Measurements from ENCODE around the gene FLNB. TPM values are rescaled to one million over a fixed set of nuclear protein-coding genes. Genes with fewer than 3 reads are reported as not detected.

Gene FLNB
- total and polyA plus RNA-seq, 2 of the 13 experiments (the other 11 are each of a cell fraction or from before 2014, with no cell fraction given): 106 to 130 TPM

GRCh38 chr3:58217209-58217811 lies 209.1 kb downstream of the FLNB start (continued):
- TF ChIP-seq STAT6 (CRISPR knock-in tag; IDR thresholded peaks at IDR 0.05; ENCODE audit: borderline replicate concordance) (no peak), ZNF12 (CRISPR knock-in tag; IDR thresholded peaks at IDR 0.05) (peak; percentile 54; the same call in 1 of the 2 replicates), NCOR1 (IDR thresholded peaks at IDR 0.05; ENCODE audit: borderline replicate concordance, low read length) (peak; percentile 54; the same call in 1 of the 2 replicates), PBX2 (CRISPR knock-in tag; IDR thresholded peaks at IDR 0.05) (0 out of 2 replicates have a peak, but pooled peaks have one; percentile 19), TOE1 (CRISPR knock-in tag; IDR thresholded peaks at IDR 0.05) (no peak), ZNF75D (CRISPR knock-in tag; IDR thresholded peaks at IDR 0.05; ENCODE audit: borderline replicate concordance) (no peak), SP4 (CRISPR knock-in tag; IDR thresholded peaks at IDR 0.05) (peak; percentile 49; the same call in 1 of the 2 replicates), HNF1A (IDR thresholded peaks at IDR 0.05; ENCODE audit: low read depth) (no peak), HNF1A (CRISPR knock-in tag; IDR thresholded peaks at IDR 0.05; ENCODE audit: borderline replicate concordance) (no peak), ARID5B (CRISPR knock-in tag; IDR thresholded peaks at IDR 0.05) (peak; percentile 69), TFDP2 (CRISPR knock-in tag; IDR thresholded peaks at IDR 0.05) (peak; percentile 31; the same call in 1 of the 2 replicates), JUN (CRISPR knock-in tag; IDR thresholded peaks at IDR 0.05) (peak; percentile 52; the same call in 1 of the 2 replicates), NR2F2 (IDR thresholded peaks at IDR 0.05; ENCODE audit: borderline replicate concordance, low read depth) (peak; percentile 21; the same call in 1 of the 2 replicates), XRCC5 (optimal IDR thresholded peaks at IDR 0.05; ENCODE audit: low read length) (peak; percentile 74), ZNF598 (CRISPR knock-in tag; IDR thresholded peaks at IDR 0.05; ENCODE audit: borderline replicate concordance) (peak; percentile 67; the same call in 1 of the 2 replicates)
